HG03354 (cell line): ENCODE data around the gene TTC33.
"Not testable (repeated sequence)": the region's sequence is repeated elsewhere in the genome, so short reads cannot be mapped to it uniquely, and the experiment has no call there.

Experiments
- ATAC-seq: cut with Tn5 transposase; IDR thresholded peaks from one replicate; pipeline ENCODE4 v1.9.1; 2021; ENCODE audit warnings: mild to moderate bottlenecking; ENCODE audit not compliant: unreplicated experiment, poor library complexity, severe bottlenecking

Gene TTC33

DNA sequence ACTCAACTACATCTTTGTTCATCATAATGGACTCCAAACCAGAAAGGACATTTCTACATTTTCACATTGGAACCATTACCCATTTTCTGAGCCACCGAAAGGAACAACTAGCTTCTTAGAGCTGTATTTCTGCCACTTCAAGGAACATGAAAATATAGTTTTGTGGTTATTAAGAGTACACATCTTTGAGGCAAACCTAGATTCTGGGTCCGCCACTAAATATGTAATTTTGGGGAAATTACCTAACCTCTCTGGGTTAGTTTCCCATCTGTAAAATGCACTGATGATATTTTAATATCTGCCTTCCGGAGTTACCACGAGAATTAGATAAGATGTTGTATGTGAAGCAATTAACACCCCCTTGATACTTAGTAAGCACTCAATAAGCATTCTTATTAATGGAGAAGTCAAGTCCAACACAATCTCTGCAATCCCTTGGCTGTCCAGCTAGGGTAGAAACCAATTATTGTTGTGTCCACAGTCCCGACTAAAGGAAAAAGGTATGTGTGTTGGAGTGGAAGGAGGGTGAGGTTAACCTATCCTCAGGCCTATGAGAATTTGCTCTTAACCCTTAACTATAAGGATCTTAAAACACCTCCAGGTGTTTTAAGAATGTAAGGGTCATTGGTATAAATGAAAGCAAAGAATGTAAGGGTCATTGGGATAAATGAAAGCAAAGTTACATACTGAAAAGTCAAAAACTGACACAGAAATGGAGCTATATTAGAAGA, 170.1 kb downstream of the TTC33 start:
- no peak for ATAC-seq

DNA sequence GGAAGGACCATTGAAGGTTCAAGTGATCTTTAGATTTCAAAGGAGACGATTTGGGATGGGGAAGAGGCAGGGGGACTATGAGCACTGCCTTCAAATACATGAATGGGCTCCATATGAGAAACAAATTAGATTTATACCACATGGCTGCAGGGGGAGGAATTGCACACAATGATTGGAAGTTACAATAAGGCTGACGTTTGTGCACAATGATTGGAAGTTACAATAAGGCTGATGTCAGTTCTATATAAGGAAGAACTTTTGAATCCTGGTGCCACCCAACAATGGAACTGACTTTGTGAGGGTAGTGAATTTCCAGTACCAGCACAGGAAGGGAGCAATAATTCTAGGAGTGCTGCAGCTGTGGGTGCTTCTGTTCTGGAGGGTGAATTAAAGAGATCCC, 171.7 kb downstream of the TTC33 start:
- ATAC-seq = no peak

DNA sequence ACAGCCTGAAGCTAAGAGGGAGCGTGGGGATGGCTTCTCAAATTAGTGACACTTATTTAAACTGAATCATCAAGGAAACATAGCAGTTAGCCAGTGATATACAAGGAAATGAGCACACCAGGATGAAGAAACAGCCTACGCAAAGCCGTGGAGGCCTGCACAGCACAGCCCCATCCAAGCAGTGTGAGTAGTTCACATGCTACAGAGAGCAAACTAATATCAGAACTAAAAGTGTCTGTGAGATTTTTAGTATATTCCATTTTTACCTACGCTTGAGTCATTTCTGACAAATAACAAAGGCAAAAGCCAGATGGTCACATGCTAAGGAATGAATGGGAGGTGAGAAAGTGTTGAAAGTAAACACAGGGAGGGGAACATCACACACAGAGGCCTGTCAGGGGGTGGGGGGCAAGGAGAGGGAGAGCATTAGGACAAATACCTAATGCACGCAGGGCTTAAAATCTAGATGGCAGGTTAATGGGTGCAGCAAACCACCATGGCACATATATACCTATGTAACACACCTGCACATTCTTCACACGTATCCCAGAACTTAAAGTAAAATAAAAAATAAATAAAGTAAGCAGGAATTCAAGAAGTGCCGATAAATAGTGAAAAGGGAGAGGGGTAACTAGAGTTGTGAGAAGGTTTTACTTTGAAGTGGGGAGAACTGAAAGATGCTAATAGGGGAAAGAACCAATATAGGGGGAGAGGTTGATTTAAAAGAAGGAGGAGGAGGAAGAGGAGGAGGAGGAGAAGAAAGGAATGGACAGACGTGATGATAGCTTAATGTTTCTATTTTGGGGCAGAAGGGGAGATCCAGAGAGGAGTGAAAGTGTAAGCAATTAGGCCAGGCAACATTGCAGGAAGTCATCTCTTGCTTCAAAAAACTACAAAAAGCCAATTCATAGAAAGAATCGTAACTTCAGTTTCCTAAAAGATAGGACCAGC, 177.0 kb downstream of the TTC33 start:
- ATAC-seq = peak; percentile 86

DNA sequence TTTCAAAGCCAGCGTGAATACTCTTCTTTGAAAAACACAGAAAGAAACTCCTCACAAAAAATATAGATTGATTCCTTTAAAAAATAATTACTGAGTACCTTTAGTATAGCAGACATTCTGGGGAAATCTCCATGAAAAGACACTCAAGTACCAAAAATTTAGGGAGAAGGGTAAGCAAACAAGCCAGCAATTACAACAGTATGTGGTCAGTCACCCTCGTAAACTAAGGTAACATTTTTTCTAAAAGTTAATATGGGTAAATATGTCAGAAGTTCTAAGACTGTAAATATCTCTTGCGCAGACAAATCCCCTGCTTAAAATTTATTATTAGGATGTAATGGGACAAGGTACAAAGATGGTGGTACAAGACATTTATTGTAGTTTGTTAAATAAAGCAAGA, 178.0 kb downstream of the TTC33 start:
- ATAC-seq = no peak

DNA sequence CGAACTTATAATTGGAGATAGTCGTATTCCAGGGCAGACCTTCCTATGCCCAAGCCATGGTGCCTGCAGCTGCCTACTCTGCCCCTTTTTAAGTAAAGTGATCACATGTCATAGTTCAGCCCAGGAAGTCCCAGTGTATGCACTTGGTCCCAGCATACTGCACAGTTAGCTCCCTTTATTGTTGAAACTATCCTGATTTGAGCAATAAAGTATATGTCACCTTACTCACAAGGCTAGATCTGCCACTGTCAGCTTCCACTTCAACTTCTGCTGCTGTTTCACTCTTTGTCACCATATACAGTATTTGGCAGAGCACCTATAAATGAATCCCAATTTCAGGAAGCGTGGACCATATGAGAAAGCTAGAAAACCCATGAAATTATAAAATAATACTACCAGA, 179.8 kb downstream of the TTC33 start:
- ATAC-seq = no peak

DNA sequence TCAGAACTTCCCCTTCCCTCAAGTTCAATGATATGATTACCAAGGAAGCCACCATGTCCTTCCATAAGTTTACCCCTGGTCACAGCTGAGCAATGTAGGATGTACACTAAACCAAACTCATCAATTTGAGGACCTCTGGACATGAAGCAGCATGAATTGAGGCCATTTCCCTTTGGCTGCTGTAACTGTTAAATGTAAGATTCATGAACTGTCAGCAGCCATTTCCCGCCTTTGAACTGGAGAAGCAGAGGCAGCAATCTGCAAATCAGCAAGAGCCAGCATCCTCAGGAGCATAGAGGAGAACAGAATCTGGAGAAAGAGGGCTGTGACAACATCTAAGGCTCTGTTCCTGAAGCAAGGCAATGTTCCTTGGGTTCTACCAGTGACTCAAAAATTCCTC, 180.3 kb downstream of the TTC33 start:
- ATAC-seq = no peak

DNA sequence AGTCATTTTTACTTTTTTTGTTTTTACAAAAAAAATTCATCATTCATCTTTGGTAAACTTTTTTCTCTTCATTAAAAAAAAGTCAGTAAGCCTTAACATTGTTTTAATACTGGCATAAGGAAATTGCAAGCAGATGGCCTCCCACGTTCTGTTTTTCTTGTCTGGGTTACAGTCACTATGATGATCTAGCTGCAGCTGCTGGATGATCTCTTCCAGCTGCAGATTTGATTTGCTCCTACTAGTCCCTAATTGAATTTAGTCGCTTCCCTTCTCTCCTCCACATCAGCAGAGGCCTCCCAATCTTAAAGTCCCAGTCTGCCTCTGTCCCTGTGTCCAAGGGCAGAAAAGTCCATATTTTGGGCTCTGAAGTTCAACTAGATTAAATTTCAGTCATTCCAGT, 182.8 kb downstream of the TTC33 start:
- no peak for ATAC-seq

DNA sequence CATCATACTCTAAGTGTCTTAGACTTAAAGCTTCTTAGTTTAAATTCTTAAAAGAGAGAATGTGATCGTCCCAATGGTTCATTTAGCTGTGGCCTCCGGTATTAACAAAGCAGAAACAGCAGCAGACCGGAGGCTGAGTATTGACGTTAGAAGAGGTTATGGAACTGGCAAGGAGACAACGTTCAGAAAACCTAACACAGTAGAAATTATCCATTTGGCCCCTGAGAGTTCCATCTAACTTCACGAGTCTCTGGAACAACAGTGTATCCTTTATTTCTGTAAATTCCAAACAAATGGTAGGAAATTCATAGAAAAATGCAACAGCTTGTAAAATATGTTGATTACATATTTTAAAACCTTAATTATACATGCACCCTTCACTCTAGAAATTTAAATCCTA, 183.4 kb downstream of the TTC33 start:
- no peak for ATAC-seq

DNA sequence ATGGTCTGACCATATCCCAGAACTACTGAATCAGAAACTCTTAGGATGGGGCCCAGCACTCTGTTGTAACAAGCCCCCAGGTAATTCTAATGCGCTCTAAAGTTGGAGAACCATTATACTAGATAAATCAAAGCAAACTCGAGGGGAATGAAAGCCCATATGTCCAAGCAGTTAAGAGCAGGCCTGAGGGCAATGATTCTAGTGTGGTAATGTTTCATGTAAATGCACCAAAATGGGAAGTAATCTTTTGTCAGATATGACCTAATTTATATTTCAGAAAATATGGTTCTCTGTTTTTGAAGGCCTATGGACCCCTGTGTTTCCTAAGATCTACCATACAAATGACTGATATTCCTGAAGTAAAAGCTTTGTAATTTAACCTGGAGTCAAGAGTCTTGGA, 184.0 kb downstream of the TTC33 start:
- ATAC-seq = no peak

DNA sequence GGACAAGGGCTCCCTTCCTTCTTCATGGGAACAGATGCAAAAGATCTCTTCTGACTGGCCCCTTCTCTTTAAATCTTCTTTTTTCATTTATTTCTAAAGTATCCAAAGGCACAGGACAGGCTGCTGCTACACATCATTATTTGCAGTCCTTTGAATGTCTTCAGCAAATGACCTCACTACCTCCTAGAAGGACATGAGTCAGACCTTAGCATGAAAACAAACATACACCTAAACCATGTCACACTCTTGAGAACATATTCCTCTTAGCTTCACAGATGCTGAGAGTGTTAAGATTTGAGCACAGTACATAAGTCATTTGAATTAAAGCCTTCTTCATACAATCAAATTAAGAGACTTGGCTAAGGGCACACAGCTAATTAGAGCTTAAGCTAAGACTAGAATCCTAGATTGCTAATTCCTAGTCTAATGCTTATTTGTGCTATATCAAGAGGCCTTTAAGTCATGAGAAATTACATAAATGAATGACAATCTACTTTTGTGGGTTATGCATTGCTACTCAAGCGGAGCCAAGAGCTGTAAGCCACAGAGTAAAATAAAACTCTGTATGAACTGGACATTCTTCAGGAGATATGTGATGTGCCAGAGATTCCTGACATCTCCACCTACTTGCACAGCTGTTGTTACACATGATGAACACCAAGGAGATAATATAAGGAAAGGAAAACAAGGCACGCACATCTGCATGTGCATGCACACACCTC, 185.2 kb downstream of the TTC33 start:
- ATAC-seq = peak; percentile 86

DNA sequence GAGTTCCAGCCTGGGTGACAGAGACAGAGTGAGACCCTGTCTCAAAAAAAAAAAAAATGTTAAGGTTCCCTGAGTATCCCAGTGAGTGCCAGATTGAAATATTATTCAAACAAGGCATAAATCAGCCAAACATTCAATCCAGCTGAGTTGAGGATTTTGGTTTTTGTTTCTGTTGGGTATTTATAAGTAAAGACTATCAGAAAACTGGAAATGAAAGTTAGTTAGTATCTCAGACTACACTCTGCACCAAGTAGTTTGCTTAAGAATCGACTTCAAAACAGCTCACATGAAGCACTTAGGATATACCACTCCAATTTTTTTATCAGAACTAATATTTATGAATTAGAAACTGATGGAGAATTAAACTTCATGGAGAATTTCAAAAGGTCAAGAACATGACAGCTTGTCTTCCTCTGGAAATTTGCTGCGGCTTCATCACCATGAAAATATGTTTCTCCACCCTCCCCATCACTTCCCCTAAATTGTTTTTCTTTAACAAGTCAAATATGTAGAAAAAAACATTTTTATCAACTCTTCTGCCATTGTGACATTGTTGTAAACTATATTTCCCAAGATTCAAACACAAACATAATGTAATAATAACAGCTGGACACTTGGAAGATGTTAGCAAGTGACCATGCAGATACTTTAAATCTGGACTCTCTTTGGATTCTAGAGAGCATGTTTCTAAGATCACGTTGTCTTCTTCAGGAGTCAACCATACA, 186.1 kb downstream of the TTC33 start:
- no peak for ATAC-seq

DNA sequence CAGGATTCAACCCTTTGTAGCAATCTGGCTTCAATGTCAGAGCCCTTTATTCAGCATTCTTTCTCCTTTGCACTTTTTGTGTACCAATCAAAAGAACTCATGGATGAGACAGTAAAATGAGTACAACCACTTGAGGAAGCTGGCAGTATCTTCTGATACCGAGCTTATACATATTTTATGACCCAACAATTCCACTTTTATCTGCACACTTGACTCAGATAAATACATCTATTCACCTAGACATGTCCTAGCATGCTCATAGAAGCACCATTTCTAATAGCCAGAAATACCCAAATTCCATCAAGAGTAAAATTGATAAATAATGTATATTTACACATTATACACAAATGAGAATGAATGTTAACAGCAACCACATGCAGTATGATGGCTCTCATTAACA, 187.2 kb downstream of the TTC33 start:
- ATAC-seq = no peak

DNA sequence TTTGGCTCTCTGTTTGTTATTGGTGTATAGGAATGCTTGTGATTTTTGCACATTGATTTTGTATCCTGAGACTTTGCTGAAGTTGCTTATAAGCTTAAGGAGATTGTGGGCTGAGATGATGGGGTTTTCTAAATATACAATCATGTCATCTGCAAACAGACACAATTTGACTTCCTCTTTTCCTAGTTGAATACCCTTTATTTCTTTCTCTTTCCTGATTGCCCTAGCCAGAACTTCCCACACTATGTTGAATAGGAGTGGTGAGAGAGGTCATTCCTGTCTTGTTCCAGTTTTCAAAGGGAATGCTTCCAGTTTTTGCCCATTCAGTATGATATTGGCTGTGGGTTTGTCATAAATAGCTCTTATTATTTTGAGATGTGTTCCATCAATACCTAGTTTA, 192.6 kb downstream of the TTC33 start:
- not testable (repeated sequence) for ATAC-seq

DNA sequence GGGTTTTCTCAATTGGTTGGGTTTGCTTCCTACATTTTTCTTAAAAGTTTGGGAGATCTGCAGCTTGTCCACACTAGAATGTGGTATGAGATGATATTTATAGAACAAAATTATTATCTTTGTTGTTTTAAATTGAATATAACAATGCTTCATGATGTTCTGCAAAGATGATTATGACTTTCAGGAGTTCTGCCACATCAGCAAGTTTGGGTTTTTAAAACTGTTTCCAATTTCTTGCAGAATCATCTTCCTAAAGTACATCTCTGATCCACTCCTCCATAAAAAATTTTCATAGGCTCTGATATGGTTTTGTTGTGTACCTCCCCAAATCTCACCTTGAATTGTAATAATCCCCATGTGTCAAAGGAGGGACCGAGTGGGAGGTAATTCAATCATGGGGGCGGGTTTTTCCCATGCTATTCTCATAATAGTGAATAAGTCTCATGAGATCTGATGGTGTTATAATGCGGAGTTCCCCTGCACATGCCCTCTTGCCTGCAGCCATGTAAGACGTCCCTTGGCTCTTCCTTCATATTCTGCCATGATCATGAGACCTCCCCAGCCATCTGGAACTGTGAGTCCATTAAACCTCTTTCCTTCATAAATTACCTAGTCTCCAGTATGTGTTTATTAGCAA, 195.2 kb downstream of the TTC33 start:
- no peak for ATAC-seq

DNA sequence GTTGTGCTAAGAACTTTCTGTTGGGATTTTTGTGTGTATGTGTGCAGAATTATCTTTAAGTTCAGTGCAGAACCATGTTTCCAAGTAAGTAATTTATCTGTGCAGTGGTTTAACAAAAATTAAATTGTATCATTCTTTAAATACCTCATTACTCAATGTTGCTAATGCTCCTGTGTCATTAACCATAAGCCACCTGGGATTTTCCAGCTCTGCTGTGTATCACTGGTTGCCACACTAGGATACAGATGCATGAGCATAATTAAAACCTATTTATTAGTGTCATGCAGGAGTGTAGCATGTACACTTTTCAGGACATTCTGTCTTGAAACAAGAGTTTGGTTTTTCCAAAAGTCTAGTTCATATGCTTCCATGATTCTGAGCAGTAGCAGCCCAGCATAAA, 196.5 kb downstream of the TTC33 start:
- no peak for ATAC-seq

DNA sequence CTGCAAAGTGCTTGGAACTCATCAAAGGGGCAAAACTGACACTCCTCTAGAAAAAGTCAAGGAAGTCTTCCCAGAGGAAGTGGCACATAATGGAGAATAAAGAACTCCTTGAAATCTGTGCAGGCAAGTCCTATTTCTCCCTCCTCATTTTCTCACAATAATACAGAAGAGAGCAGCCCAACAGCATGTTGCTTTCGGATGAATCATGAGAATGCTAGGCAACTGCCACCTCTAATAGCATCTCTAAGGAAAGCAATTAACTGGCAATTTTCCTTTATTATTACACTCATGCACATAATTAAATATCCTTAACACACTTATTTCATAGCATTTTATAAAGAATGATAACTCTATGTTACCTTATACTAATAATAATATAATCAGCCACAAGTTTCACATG, 198.3 kb downstream of the TTC33 start:
- no peak for ATAC-seq

DNA sequence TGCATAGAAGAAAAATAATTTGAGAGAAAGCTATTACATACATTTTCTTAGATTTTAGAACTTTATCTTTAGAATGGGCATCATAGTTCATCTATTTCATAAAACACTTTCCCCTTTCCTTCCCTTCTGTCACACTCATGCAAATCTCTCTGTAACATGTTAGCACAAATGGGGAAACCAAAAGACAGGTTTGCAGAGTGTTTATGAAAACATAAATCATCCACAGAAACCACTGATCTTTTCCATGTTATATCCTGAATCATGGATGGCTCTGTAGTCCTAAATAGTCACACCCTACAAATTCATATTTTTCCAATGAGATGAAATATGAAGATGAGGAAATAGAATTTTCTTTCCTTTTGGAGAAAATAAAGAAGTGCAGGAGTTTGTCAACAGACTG, 198.9 kb downstream of the TTC33 start:
- no peak for ATAC-seq

DNA sequence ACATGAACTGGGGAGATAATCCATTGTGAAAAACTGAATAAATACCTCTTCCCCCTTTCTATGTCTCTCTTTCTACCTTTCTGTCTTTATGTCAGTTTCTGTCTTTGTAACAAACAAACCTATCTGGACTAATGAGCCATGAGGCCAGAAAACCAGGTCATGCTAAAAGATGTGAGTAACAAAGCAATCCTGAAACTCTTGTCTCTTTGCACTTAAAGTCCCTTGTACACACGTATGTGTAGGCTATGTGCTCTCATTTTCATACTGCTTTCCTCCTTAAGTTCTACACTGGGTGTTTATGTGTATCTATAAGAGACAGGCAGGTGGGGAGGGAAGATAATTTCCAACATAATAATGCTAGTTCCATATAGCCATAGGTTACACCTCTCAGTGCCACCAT, 199.9 kb downstream of the TTC33 start:
- ATAC-seq = no peak

DNA sequence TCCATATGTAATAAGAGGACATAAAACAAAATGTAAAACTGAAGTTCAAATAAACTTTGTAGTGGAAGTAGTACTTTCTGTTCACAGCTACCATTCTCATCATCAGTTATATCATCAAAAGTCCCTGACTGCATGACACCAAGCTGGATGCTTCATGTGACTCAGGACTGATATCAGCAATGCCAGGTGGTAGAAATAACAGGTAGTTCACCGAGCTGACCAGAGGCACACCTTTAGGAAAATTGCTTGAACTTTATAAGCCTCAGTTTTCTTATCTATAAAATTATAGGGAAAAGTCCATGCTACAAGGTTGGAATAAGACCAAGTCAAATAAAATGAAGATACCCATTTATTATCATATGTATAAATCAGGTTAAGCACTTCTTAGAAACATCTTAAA, 200.9 kb downstream of the TTC33 start:
- no peak for ATAC-seq
